Amniotic stem cell (primary cell): ENCODE measurements around the gene CAMSAP1.

Experiments used
- DNase-seq: peaks from one replicate; lab custom pipeline; 2025; lab: John Stamatoyannopoulos, UW

CAMSAP1 gene

GRCh38 chr9:135791431-135792267 lies 115.7 kb downstream of the CAMSAP1 start:
- no peak for DNase-seq

- DNase-seq, result no peak
These were observed 116.5 kb downstream of the CAMSAP1 start for GRCh38 chr9:135790850-135791249.

- no peak for DNase-seq
These were observed 117.0 kb downstream of the CAMSAP1 start for GRCh38 chr9:135790356-135790755.

- DNase-seq, result no peak
These were observed 117.5 kb downstream of the CAMSAP1 start for GRCh38 chr9:135789838-135790291.

GRCh38 chr9:135788576-135789300 lies 118.6 kb downstream of the CAMSAP1 start:
- DNase-seq, result no peak

GRCh38 chr9:135787776-135788575 lies 119.4 kb downstream of the CAMSAP1 start:
- DNase-seq, result no peak

GRCh38 chr9:135787317-135787716 lies 120.0 kb downstream of the CAMSAP1 start:
- no peak for DNase-seq

- DNase-seq, result no peak
These were observed 121.1 kb downstream of the CAMSAP1 start for GRCh38 chr9:135786146-135786690.

GRCh38 chr9:135785013-135785575 lies 122.3 kb downstream of the CAMSAP1 start:
- no peak for DNase-seq

GRCh38 chr9:135783540-135784245 lies 123.7 kb downstream of the CAMSAP1 start:
- DNase-seq, result no peak

GRCh38 chr9:135782946-135783345 lies 124.4 kb downstream of the CAMSAP1 start:
- DNase-seq, result no peak

- DNase-seq, result no peak
These were observed 126.7 kb downstream of the CAMSAP1 start for GRCh38 chr9:135780626-135781025.

GRCh38 chr9:135780086-135780485 lies 127.3 kb downstream of the CAMSAP1 start:
- no peak for DNase-seq

GRCh38 chr9:135779571-135779970 lies 127.8 kb downstream of the CAMSAP1 start:
- no peak for DNase-seq

- no peak for DNase-seq
These were observed 128.9 kb downstream of the CAMSAP1 start for GRCh38 chr9:135778421-135778820.

GRCh38 chr9:135777623-135778177 lies 129.6 kb downstream of the CAMSAP1 start:
- DNase-seq, result no peak

- no peak for DNase-seq
These were observed 130.3 kb downstream of the CAMSAP1 start for GRCh38 chr9:135776893-135777622.

GRCh38 chr9:135775911-135776310 lies 131.4 kb downstream of the CAMSAP1 start:
- DNase-seq, result no peak

GRCh38 chr9:135774794-135775525 lies 132.4 kb downstream of the CAMSAP1 start:
- DNase-seq, result no peak
